GM19035 (cell line): ENCODE measurements around the gene IFT122.

Experiments used
- ATAC-seq: cut with Tn5 transposase; IDR thresholded peaks from one replicate; pipeline ENCODE4 v1.9.1; 2021; ENCODE audit not compliant: unreplicated experiment

IFT122 gene

DNA sequence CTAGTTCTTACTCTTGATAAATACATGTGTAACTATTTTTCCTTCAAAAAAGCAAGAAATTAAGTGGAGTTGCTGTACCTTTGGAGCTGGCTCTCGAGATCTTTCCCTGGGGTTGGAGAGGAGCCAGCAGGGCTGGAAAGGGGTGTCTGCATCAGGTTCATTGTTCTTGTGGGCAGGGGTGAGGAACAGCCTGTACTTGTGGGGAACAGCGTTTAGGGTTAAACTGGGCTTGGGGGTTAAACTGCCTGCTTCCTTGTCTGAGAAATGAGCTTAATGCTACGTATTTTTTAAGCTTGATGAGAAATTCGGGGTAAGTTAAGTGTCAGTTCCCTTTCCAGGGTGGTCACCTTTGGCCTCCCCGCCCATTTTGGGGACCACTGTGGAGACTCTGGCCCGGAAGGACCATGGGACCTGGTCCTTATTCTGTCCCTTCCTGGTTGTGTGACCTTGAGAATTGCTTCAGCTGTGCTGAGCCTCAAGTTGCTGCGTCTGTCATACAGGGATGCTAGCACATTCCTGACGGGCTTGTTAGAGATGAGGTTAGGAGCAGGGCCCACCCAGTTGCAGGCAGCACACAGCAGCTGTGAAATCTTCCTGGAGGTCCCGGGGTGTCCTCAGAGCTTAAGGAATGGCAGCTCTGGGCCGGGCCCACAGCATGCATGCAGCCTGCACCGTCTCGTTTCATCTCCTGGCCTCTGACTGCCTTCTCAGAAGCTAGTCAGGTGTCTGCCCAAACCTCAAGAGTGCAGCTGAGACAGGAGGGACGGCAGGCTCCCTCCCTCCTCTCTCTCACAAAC is 114.5 kb downstream of the IFT122 start:
- ATAC-seq, result no peak

DNA sequence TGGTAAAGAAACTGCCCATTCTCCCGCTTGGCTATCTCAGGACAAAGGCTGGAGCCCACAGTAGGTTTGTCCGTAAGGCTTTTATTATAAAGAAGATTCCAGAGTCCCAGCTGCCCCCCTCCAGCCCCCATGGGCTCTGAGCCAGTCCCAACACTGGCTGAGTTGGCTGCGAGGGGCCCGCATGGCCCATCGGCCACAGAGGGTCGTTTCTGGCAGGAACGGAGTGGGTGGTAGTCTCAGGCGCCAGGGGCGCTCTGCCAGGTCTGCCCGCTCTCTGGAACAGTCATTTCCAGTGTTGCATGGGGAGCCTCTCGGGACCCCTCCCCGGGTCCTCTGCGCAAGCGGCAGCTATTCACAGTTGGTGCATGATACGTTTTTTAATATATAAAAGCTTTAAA is 115.1 kb downstream of the IFT122 start:
- no peak for ATAC-seq

DNA sequence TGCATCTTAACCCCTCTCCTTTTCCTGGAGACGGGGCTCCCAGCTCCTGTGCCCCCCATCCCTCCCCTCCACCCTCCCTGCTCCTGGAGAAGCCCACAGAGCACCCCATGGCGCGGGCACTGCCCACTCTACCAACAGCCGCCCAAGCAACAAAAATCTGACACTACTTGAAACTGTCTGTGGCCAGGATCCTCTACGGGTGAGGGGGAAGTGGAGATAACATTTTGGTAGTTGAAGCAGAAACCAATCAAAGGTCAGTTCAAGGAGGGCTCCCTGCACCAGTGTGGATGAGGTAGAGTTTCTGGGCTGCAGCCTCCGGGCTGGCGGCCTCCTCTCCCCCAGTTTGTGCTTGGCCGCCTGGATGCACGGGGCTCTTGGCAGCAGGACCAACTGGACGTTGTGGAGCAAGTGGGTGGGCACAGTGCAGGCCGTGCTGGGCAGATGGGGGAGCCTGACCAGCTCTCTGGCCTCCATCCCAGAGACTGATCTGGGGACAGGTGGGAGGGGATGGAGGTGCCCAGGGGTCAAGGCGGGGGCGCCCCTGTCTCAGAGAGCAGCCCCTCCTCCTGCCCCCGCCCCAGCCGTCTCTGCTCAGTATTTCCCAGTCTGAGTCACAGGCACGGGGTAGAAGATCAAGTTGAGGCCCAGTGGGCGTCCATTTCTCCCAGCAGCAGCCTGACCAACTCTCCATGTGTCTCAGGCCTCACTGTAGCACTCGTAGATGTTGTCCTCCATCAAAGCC is 115.8 kb downstream of the IFT122 start:
- ATAC-seq, result no peak

DNA sequence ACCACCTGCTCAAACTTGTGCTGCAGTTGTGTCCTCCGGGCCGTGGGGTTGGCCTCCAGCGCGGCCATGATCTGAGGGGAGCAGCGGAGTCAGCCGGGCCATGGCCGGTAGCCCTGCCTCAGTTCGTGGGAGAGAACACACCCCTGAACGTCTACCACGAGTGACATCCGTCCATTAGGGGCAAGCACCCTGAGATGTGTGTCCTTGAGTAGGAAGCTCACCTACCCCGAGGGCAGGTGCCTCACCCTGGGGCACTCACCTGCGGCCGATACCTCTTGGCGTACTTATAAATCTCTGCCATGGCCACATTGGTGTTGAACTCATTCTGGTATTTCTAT is 116.3 kb downstream of the IFT122 start:
- no peak for ATAC-seq

DNA sequence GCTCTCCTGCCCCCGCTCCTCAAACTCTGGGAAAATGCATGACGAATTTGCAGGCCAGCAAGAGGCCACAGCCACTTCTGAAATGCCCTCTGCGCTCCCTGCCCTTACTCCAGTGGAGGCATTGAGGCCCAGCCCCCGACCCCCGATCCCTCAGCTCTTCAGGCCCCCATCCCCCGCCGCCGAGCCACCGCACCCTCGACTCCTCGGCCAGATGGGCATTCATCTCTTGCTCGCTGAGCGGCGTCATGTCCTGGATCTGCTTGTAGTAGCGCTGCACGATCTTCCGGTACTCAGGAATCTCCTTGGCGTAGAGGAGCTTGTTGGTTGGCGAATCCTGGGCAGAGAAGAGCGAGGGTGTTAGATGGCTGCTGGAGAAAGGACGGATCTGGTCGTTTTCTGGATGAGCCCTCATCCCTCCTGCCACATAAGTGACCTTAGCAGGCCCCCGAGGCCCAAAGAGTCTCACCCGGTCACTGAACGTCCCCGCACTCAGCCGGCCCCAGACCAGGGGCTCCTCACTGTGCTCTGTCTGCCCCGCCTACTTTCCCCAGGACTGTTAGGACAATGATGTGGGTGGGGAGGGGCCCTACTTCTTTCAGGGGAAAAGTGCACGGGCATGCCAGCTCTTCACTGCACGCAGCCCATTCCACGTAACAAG is 117.0 kb downstream of the IFT122 start:
- ATAC-seq, result no peak

DNA sequence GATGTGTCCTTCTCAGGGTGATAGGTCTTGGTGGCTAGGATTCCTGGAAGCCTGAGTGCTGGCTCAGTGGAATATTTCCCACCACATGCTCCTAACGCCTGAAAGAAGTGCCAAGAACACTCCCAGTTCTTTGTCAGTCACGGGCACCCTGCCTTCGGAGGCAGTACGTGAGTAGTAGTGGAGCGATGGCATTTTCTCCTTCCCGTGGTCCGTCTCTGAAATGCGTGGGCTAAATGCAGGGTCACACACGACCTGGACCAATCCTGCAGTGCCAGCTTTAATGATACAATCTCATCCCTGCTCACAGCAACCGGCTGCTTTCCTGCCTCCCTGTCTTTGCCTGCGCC is 117.5 kb downstream of the IFT122 start:
- no peak for ATAC-seq

DNA sequence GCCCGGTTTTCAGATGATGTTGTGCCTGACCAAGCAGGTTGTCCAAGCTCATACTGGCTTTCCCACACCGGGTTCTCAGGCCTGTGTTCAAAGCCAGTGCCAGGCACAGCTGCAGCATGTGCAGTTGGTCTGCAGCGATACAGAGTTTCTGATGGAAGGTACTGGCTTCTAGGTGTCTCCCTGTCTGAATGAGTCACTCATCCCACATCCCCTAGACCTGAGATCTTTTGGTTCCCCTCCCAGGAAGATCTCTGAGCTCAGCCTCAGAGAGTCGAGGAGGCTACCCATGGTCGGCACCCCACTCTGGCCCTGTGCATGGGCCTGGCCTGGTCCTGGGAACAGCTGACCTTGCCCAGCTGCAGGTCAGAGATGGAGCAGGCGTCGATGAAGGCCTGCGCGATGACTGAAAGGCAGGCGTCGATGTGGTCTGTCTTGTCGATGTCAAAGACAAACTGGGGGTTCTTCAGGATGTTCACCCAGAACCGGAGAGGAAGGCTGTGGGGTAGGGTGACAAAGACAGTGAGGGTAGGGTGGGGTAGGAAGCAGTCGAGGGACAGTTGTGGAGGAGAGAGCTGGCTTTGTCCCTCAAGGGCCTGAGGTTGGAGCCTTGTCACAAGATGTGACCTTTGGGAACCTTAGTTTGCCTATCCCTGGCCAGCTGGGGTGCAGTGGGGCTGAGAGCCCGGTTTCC is 118.2 kb downstream of the IFT122 start:
- no peak for ATAC-seq

DNA sequence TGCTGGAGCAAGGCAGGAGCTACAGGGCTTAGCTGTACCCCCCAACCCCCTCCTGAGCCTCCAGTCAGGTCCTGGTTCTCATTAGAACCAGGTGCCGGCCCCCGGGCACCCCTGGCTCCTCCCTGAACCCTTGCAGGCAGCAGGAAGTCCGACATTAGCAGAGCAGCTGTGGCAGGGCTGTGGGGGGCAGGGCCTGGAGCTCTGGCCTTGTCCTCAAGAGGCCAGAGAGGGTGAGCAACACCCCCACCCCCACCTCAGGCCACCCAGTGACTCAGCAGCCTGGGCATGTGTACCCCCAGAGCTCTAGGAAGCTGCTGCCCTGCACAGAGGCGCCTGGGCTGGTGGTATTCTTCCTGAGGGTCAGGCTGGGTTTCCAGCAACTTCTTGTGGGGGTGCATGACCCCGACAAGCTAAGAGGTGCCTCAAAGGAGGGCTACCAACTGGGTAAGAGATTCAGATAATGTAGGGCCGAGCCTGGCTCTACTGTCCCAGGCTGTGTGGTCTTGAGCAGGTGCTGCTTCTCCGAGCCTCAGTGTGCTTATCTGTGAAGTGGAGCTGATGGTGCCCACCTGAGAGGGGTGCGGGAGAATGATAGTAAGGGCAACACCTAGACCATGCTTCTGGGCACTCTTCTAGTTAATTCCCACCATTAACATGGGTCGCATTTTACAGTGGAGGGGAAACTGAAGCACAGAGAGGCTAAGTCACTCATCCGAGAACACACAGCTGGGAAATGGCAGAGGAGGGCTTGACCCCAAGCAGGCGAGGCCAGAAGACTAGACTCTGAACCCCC is 118.9 kb downstream of the IFT122 start:
- ATAC-seq, result no peak

DNA sequence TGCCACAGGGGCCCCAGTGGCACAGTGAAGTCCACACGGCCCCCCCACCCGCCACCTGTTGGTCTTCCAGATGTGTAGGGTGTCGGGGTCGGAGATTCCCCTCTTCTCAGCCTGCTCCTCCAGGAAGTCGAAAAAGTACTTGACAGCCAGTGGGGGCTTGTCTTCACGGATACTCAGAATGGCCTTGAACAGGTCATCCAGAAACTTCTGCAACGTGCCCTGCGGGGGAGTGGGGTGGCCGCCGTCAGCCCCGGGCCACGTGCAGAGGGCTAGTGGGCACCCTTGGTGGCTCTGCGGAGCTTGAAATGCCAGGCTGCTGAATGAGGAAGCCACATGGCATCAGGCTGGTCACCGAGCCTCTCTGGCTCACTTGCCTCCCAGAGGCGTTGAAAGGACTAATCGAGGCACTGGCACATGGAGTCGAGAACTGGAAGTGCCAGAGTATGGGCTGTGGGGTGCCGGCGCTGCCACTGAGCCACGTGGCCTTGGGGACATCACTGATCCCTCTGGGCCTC is 119.6 kb downstream of the IFT122 start:
- ATAC-seq, result no peak

DNA sequence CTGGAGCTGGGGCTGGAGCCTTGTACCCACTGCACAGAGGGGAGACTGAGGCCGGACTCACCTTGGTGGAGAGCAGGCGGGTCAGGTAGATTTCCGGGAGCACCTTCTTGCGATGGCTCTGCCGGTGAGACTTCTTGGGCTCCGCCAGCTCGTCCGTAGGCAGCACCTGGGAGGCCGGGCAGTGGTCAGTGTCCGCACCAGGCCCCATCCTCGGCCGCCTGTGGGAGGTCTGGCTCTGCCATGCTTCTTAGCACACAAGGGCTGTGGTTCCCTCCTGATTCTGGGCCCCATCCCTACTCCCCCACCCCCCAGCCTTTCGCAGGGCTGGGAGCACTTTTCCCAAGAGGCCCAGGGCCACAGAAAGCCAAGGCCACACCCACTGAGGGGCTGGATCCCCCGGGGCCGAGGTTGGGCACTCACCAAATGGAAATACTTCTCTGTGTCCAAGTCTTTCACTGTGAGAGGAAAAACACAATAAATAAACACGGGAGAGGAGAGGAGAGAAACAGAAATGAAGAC is 120.3 kb downstream of the IFT122 start:
- no peak for ATAC-seq

DNA sequence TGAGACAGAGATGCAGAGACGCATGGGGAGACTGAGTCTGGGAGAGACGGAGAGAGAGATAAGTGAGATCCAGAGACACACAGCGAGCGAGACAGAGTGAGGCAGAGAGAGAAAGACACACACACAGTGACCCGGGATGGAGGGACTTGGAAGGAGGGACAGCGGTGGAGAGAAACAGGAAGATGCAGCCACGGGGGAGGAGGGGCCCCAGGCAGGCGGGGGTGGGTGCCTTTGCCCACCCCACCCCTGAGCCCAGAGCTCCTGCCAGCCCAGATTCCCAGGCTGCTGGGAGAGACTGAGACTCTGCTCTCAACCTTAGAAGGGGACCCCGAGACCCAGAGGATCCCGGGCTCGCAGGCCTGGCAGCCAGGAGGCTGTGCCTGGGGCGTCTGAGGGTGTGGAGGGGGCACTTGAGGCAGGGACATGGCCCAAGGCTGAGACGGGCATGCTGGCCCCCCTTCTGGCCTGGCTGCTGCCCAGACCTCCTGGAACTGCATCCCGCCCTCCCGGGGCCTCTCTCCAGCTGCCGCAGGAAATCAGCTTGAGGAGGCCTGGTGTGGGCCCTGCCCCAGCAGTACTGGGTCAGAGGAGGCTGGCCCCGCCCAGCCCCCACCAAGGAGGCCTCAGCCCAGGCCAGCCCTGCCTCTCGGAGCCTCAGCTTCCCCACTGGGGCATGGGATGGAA is 121.0 kb downstream of the IFT122 start:
- no peak for ATAC-seq

DNA sequence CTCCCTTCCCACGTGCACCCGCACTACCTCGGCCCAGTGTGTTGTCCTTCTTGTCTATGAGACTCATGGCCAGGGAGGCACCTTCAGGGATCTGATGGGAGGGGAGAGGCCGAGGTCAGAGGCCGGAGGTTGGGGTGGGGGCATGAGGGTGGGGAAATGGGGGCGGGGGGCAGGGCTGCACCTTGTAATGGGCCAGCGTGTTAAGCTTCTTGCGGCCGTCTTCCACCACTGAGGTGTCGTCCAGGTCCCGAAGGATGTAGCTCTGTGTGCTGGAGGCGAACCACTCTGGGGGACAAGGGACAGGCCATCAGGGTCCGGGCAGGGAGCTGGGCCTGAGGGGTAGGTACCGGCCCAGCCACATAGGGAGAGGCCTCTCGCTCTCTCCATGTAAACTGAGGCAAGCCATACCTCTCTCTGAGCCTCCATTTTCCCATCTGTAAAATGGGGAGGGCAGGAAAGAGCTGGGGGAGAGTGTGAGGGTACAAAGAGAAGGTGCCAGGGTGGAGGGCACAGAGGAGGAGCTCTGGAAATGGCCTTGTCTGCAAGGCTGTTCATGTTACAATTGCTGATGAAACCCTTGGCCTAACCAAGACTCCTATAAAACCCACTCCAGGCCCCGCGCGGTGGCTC is 121.7 kb downstream of the IFT122 start:
- no peak for ATAC-seq

DNA sequence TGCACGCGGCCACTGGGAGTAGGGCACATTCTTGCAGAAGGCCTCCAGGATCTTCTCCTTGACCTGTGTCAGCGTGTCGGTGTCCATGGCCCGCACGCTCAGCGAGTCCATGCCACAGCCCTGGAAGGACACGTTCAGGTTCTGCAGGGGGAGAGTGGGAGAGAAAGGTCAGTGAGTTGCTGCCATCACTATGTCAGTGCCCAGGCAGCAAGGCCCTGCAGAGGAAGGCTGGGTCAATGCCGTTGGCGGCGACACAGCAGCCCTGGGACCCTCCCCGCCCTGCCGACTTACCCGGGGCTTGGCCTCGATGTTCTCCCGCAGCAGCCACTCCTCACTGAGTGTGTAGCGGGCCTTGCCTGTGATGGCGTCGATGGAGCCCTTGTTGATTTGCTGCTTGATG is 122.8 kb downstream of the IFT122 start:
- no peak for ATAC-seq

DNA sequence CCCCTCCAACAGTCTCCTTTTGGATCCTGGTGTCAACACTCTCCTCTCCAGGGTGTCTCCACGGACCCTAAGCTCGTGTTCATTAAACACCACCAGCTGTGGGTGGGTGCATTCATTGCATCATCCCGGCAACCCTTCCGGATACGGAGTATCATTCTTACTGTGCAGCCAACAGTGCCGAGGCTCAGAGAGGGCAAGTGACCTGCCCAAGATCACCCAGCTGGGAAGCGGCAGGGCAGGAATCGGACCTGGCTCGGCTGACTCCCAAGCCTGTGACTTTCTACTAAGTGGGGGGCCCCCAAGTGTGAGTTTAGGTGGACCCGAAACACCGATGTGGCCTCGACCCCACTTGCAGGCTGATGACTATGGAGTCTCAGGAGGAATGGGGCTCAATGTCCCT is 123.3 kb downstream of the IFT122 start:
- no peak for ATAC-seq

DNA sequence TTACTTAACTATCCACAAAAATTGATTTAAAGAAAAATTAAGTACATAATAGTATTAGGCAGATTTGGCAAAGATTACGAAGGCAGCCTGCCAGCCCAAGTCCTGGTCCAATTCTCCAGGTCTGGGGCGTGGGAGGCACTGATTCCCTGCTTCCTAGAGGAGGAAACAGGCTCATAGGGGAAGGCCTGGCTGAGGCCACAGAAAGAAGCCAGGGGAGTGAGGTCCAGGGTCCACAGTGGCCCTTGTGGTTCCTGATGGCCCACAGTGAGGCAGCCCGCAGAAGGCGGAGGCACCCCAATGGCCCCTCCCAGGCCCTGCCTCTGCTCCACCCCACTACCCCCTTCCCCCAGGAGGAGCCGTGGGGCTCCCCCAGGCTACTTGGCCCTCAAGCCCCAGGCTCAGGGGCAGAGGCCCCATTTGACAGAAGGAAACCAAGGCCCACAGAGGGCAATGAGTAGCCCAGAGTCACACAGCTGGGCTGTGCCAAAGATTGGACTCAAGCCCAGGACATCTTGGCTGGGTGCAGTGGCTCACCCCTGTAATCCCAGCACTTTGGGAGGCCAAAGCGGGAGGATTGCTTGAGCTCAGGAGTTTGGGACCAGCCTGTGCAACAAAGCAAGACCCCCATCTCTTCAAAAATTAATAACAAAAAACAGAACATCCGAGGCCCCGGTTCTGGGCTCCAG is 124.0 kb downstream of the IFT122 start:
- no peak for ATAC-seq

DNA sequence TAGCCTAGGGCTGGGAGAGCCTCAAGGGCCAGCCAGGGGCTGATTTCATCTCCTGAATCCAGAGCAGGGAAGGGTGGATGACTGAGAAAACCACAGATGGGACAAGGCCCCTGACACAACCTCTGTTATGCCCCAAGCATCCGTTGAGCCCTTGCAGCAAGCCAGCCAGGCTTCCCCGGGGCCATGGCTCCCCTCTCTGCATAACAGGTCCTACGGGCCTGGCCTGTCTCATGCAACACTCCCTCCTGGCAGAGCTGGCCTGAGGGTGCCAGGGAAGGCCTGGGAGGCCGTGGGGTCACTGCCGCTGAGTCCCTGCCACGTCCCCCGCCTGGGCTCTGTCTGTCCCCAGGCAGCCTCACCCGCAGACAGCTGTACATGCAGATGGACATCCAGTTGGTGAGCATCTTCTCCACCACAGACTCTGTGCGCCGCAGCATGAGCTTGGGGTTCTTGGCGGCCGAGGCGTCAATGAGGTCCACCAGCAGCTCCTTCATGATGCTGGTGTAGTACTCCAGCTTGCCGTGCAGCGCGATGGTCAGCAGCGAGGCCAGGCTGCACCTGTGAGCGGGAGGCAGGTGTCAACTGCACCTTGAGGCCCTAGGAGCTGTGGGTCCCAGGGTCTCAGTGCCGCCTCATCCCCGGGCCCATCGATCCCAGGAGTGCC is 125.1 kb downstream of the IFT122 start:
- ATAC-seq, result no peak

DNA sequence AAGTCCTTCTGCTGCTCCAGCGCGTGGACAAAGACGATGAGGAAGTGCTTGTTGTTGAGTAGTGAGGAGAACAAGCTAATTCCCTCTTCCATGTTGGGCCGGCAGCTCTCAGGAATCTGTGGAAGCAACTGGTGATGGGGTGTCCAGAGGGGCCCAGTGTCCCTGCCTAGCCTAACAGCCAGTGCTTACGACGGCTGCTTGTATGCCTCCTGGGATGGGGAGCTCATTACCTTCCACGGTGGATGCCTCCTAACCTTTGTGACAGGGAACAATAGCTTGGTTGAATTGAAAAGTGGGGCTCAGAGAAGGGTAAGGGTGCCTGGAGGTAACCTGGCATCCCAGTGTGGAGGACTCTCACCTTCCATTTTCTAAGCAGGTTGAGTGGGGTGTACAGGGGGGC is 125.9 kb downstream of the IFT122 start:
- no peak for ATAC-seq

DNA sequence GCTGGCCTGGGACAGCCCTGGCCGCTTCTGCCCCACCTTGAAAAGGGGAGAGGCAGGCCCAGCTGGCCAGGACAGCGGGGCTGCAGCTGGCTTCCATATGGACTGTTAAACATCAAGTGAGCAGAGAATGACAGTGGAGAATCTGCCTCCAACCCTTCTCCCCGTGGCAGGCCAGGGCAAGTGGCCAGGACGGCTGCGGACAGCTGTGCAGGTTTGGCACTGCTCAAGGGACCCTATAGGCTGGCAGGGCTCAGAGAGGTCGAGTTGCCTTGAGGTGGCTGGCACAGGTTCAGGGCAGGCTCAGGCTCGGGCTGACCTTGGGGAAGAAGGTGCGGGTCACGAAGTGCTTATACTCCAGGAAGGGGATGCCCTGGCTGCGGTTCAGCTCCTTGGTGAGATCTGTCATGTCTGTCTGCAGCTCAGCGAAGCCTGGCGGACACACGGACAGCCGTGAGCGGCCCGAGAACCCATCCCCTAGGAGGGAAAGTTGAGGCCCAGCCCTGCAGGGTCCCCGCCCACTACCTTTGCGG is 127.2 kb downstream of the IFT122 start:
- no peak for ATAC-seq
